Endothelial cell of umbilical vein (primary cell): ENCODE measurements around the gene ZFR2. TPM values are rescaled to one million over a fixed set of nuclear protein-coding genes. Genes with fewer than 3 reads are reported as not detected.

ENCODE experiments used
- BruUV-seq: library from RNA; stranded (reverse); fragments of 400-500 nt; replicated peaks from 2 replicates; lab custom pipeline; 2021; lab: Mats Ljungman, UMichigan
- CTCF ChIA-PET: fragments of 300-600, 350-600 bp; sonication (Branson Sonifier 250); formaldehyde crosslinking; loops from one replicate; lab custom pipeline; 2021; ENCODE audit warnings: antibody characterized with exemption, inconsistent platforms; lab: Charles Lee
- POLR2A ChIA-PET: fragments of 300-600, 350-600 bp; sonication (Branson Sonifier 250); formaldehyde crosslinking; loops from one replicate; lab custom pipeline; 2021; ENCODE audit warnings: antibody characterized with exemption, inconsistent platforms; lab: Charles Lee
- DNase-seq: peaks from one replicate; pipeline ENCODE4 v3.0.0-alpha.2; 2011; ENCODE audit warnings: low read depth, low spot score
- FAIRE-seq: peaks from 2 replicates; lab custom pipeline; 2011; peaks lifted over from hg19 to GRCh38; lab: Jason Lieb, UNC
- H2AFZ ChIP-seq: 2 replicates; pipeline ENCODE4 v1.6.0; 2012; ENCODE audit warnings: low read depth, low read length, control low read depth, inconsistent platforms
- H3K27ac ChIP-seq: 2 replicates; pipeline ENCODE4 v1.5.1; 2011; ENCODE audit warnings: low read depth, mild to moderate bottlenecking, control low read depth, low read length, moderate library complexity; ENCODE audit not compliant: insufficient read depth
- H3K27me3 ChIP-seq, 2 experiments: 2 replicates each; pipeline versions ENCODE4 v1.6.0 to v1.6.1; 2011; ENCODE audit warnings: low read length in 2 of 2, mixed read lengths in 1 of 2; ENCODE audit not compliant: control insufficient read depth in 2 of 2, insufficient read depth in 2 of 2
- H3K36me3 ChIP-seq, 2 experiments: 2 replicates in 1 of 2; 3 replicates in 1 of 2; pipeline ENCODE4 v1.5.1; 2011; ENCODE audit warnings: low read length in 2 of 2, mild to moderate bottlenecking in 1 of 2, moderate library complexity in 1 of 2; ENCODE audit not compliant: control insufficient read depth in 2 of 2, insufficient read depth in 2 of 2; ENCODE audit errors: extremely low read depth in 1 of 2
- H3K4me1 ChIP-seq: 3 replicates; pipeline ENCODE4 v1.5.1; 2011; ENCODE audit warnings: mild to moderate bottlenecking, low read length; ENCODE audit not compliant: control insufficient read depth, insufficient read depth; ENCODE audit errors: extremely low read depth
- H3K4me2 ChIP-seq: 2 replicates; pipeline ENCODE4 v1.6.1; 2011; ENCODE audit warnings: low read length, control low read depth, mixed read lengths; ENCODE audit not compliant: insufficient read depth
- H3K4me3 ChIP-seq, 3 experiments: fragments of 200-600 bp in 1 of 3; sonication (generic), shearing (Covaris generic) in 1 of 3; replicated peaks in 1 of 3; 2 replicates each; pipeline ENCODE4 v1.5.1; 2011 to 2016; ENCODE audit warnings: control low read depth in 3 of 3, low read length in 3 of 3, mild to moderate bottlenecking in 2 of 3, inconsistent platforms in 1 of 3, low read depth in 1 of 3, moderate library complexity in 1 of 3; ENCODE audit not compliant: insufficient read depth in 1 of 3
- H3K79me2 ChIP-seq: 2 replicates; pipeline ENCODE4 v1.6.0; 2012; ENCODE audit warnings: low read length, inconsistent platforms; ENCODE audit not compliant: control insufficient read depth, insufficient read depth
- H3K9ac ChIP-seq: replicated peaks from 2 replicates; pipeline ENCODE3; 2011; ENCODE audit warnings: low read length, control low read depth; ENCODE audit not compliant: insufficient read depth; ENCODE audit errors: extremely low read depth
- H3K9me1 ChIP-seq: replicated peaks from 3 replicates; pipeline ENCODE4 v1.6.0; 2011; ENCODE audit warnings: mild to moderate bottlenecking, low read length; ENCODE audit not compliant: control insufficient read depth, insufficient read depth; ENCODE audit errors: extremely low read depth
- H3K9me3 ChIP-seq: replicated peaks from 2 replicates; pipeline ENCODE4 v1.5.1; 2012; ENCODE audit warnings: low read length, inconsistent platforms; ENCODE audit not compliant: control insufficient read depth, insufficient read depth
- H4K20me1 ChIP-seq: replicated peaks from 2 replicates; pipeline ENCODE3; 2011; ENCODE audit warnings: mild to moderate bottlenecking, low read length; ENCODE audit not compliant: control insufficient read depth, insufficient read depth; ENCODE audit errors: extremely low read depth
- EZH2 ChIP-seq: IDR thresholded peaks from 2 replicates; pipeline ENCODE4 v1.6.1; 2012; ENCODE audit warnings: borderline replicate concordance, low read depth, mild to moderate bottlenecking, moderate library complexity, low read length, inconsistent platforms; ENCODE audit not compliant: severe bottlenecking
- FOS ChIP-seq: IDR thresholded peaks from 2 replicates; pipeline ENCODE4 v1.6.1; 2011; ENCODE audit warnings: mild to moderate bottlenecking, low read length, moderate library complexity, borderline replicate concordance; ENCODE audit not compliant: insufficient read depth
- GATA2 ChIP-seq: IDR thresholded peaks from 2 replicates; pipeline ENCODE4 v1.7.0; 2011; ENCODE audit warnings: low read depth, mild to moderate bottlenecking, moderate library complexity, mixed read lengths, low read length; ENCODE audit not compliant: insufficient read length, insufficient read depth
- JUN ChIP-seq: IDR thresholded peaks from 2 replicates; pipeline ENCODE4 v1.6.1; 2011; ENCODE audit warnings: borderline replicate concordance, low read depth; ENCODE audit not compliant: insufficient read length, insufficient read depth
- MYC ChIP-seq: IDR thresholded peaks from one replicate; pipeline ENCODE4 v1.6.1; 2011; ENCODE audit warnings: mild to moderate bottlenecking, low read depth, low read length
- POLR2A ChIP-seq: IDR thresholded peaks from 2 replicates; pipeline ENCODE4 v1.6.1; 2012; ENCODE audit warnings: low read depth, mild to moderate bottlenecking, control low read depth, low read length
- POLR2AphosphoS5 ChIP-seq: IDR thresholded peaks from 2 replicates; pipeline ENCODE4 v1.6.1; 2012; ENCODE audit warnings: low read depth, mild to moderate bottlenecking, control low read depth, low read length, moderate library complexity; ENCODE audit not compliant: insufficient read depth
- dilution Hi-C: fragments of 300-500 bp; cut with MboI; formaldehyde crosslinking; loops from one replicate; pipeline ENCODE4 v1.15.0; 2019; ENCODE audit warnings: low sequenced_read_pairs; ENCODE audit not compliant: extremely low pct_ligation_motif_present
- intact Hi-C: fragments of 100-400 bp; cut with micrococcal nuclease; formaldehyde crosslinking; loops from one replicate; pipeline ENCODE4 v1.10.0; 2022
- polyA plus RNA-seq, 4 experiments: library from polyadenylated mRNA; depleted of rRNA in 3 of 4; stranded (reverse) in 3 of 4; unstranded in 1 of 4; fragments of >200 nt; gene quantifications; 2 replicates each; pipeline versions ENCODE4 v1.2.1 to v1.2.3, GENCODE V29; 2011 to 2012; ENCODE audit warnings: missing spikeins in 1 of 4
- total RNA-seq: library from RNA; stranded (reverse); gene quantifications from 2 replicates; pipeline ENCODE4 v1.2.3, GENCODE V29; 2021
- TF ChIP-seq, protein P1 (sequence below): IDR thresholded peaks from 2 replicates; pipeline ENCODE4 v1.6.1; 2011; ENCODE audit not compliant: insufficient read depth, insufficient read length
- TF ChIP-seq, protein P2 (sequence below), 2 donors: IDR thresholded peaks; 1 replicate in 1 of 2; 2 replicates in 1 of 2; pipeline ENCODE4 v1.5.1; 2011; ENCODE audit warnings: low read length in 2 of 2, mild to moderate bottlenecking in 2 of 2, moderate library complexity in 2 of 2, control low read depth in 1 of 2, inconsistent platforms in 1 of 2, low read depth in 1 of 2; ENCODE audit not compliant: insufficient read depth in 1 of 2; ENCODE audit errors: extremely low read depth in 1 of 2

ZFR2 gene
- total and polyA plus RNA-seq, 2 donors (not counting 3 experiments of a cell fraction or from before 2014, with no cell fraction given), result not detected

DNA sequence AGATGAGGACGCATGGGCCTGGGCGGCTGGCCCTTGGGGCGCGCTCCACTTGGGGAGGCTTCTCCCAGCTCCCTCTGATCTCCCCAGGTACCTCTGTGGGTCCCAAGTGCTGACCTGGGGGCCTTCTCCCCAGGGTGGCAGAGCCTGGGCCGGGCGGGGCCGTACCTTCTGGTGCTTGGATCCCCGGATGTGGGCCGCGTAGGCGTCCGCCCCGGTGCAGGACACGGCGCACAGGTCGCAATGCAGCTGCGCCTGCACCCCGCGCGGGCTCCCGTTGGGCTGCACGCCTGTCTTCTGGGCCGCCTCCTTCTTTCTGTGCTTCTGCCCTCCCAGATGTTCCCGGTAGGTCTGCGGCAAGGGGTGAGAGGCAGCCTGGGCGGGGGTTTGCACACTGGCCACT, 41.5 kb downstream of the ZFR2 start:
- no peak for TF ChIP-seq MYC
- TF ChIP-seq, protein P1, sequence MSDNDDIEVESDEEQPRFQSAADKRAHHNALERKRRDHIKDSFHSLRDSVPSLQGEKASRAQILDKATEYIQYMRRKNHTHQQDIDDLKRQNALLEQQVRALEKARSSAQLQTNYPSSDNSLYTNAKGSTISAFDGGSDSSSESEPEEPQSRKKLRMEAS, result no peak
- TF ChIP-seq POLR2A, result no peak
- no peak for TF ChIP-seq POLR2AphosphoS5
- TF ChIP-seq JUN, result no peak
- TF ChIP-seq, protein P2, sequence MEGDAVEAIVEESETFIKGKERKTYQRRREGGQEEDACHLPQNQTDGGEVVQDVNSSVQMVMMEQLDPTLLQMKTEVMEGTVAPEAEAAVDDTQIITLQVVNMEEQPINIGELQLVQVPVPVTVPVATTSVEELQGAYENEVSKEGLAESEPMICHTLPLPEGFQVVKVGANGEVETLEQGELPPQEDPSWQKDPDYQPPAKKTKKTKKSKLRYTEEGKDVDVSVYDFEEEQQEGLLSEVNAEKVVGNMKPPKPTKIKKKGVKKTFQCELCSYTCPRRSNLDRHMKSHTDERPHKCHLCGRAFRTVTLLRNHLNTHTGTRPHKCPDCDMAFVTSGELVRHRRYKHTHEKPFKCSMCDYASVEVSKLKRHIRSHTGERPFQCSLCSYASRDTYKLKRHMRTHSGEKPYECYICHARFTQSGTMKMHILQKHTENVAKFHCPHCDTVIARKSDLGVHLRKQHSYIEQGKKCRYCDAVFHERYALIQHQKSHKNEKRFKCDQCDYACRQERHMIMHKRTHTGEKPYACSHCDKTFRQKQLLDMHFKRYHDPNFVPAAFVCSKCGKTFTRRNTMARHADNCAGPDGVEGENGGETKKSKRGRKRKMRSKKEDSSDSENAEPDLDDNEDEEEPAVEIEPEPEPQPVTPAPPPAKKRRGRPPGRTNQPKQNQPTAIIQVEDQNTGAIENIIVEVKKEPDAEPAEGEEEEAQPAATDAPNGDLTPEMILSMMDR (IDR thresholded peaks at IDR 0.05; ENCODE audit: extremely low read depth in 1 of 2, insufficient read depth in 1 of 2, low read depth in 1 of 2, low read length in 2 of 2), result no peak
- TF ChIP-seq FOS, result no peak
- TF ChIP-seq GATA2, result no peak
- no peak for TF ChIP-seq EZH2
- H3K36me3 ChIP-seq, result no peaks in the 10 kb centered on the region
- H3K4me2 ChIP-seq, result no peak overlapping the region
- DNase-seq (no peak), FAIRE-seq (no peak)
- intact Hi-C loops, result no loop called here
- no peaks in the 10 kb centered on the region for H3K4me1 ChIP-seq
- CTCF ChIA-PET, result no interaction called here
- H3K4me3 ChIP-seq, result no peak overlapping the region
- H3K27me3 ChIP-seq, result no peaks in the 10 kb centered on the region
- H3K9me3 ChIP-seq, result no peaks in the 10 kb centered on the region
- POLR2A ChIA-PET, result no interaction called here
- H3K9ac ChIP-seq, result no peak overlapping the region
- no peaks in the 10 kb centered on the region for H3K79me2 ChIP-seq
- H2AFZ ChIP-seq, result no peak overlapping the region
- no peak overlapping the region for H3K27ac ChIP-seq
- H3K9me1 ChIP-seq, result no peaks in the 10 kb centered on the region
- dilution Hi-C loops, result no loop called here
- no TSS peak for BruUV-seq
- no peaks in the 10 kb centered on the region for H4K20me1 ChIP-seq
